Uterus (tissue), 2 donors: ENCODE results near the gene PMEPA1.

Experiments used
- POLR2A ChIP-seq, 2 donors: fragments of 450-650 bp; IDR thresholded peaks; one replicate each; pipeline ENCODE4 v1.6.1; 2016; ENCODE audit warnings: antibody characterized with exemption in 2 of 2, mild to moderate bottlenecking in 1 of 2, moderate library complexity in 1 of 2
- TF ChIP-seq, protein P1 (sequence below), 4 experiments: fragments of 200-600 bp in 2 of 4; fragments of 450-650 bp in 2 of 4; sonication (generic) in 2 of 4; IDR thresholded peaks; one replicate each; pipeline ENCODE4 v1.5.1; 2016 to 2019; ENCODE audit warnings: antibody characterized with exemption in 4 of 4, mild to moderate bottlenecking in 2 of 4, moderate library complexity in 1 of 4

DNA sequence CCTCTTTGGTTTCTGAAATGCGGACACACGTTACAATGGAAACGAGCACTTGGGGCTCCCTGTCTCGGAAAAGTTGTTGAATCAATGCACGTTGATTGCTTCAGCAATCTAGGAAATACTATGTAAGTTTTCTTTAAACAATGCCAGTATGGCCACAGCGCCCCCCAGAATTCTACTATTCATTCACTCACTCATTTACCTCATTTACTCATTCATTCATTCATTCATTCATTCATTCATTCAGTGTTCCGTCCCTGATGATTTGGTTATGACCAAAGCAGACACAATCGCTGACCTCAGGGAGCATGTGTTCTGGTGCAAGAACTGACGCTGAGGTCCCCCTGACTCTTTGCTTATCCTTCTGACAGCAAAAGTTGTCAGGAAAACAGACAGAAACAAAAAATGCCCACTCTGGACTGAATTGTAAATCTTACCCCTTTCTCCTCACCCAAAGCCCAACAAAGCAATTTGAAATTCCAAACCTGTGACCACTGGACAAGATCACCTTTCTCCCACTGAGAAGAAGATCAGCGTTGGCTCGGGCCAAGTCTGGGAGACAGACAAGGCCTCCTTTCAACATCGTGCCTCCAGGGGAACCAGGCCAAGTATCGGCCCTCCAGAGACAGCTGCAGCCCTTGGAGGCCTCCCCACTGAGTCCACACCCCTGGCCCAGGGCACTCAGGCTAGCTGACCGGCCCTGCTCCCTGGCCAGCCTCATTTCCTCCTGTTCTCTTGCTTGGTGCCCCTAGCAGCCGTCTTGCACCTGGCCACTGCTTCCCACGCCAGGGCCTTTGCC, 15.0 kb upstream of the PMEPA1 start:
- TF ChIP-seq, protein P1, sequence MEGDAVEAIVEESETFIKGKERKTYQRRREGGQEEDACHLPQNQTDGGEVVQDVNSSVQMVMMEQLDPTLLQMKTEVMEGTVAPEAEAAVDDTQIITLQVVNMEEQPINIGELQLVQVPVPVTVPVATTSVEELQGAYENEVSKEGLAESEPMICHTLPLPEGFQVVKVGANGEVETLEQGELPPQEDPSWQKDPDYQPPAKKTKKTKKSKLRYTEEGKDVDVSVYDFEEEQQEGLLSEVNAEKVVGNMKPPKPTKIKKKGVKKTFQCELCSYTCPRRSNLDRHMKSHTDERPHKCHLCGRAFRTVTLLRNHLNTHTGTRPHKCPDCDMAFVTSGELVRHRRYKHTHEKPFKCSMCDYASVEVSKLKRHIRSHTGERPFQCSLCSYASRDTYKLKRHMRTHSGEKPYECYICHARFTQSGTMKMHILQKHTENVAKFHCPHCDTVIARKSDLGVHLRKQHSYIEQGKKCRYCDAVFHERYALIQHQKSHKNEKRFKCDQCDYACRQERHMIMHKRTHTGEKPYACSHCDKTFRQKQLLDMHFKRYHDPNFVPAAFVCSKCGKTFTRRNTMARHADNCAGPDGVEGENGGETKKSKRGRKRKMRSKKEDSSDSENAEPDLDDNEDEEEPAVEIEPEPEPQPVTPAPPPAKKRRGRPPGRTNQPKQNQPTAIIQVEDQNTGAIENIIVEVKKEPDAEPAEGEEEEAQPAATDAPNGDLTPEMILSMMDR (IDR thresholded peaks at IDR 0.05) = no peak
- no peak for TF ChIP-seq POLR2A (IDR thresholded peaks at IDR 0.05)
